Stimulated activated CD8-positive, alpha-beta memory T cell treated with anti-CD3 and anti-CD28 coated beads, Interleukin-15, amount 100 ng/mL, for 4 hours (primary cell): ENCODE measurements around the gene CUEDC2.

Experiments
- DNase-seq, 2 donors: peaks; one replicate each; pipeline ENCODE4 v3.0.0-alpha.2; 2020; ENCODE audit warnings: low read depth in 2 of 2

CUEDC2 gene

GRCh38 chr10:102396730-102397151 lies 35.6 kb downstream of the CUEDC2 start:
- no peak for DNase-seq

- DNase-seq: no peak
Measured at GRCh38 chr10:102396317-102396650, 36.1 kb downstream of the CUEDC2 start.

- DNase-seq: peak; percentile 76 to 89
Measured at GRCh38 chr10:102395400-102396316, 36.7 kb downstream of the CUEDC2 start, which contains the start of gene NFKB2. TSS of gene NFKB2 (plus strand) at chr10:102395705. CDS start at chr10:102395960, 255 bp downstream.

- peak in 1 of 2 donors; percentile 37 for DNase-seq
Measured at GRCh38 chr10:102394801-102395399, 37.5 kb downstream of the CUEDC2 start.

GRCh38 chr10:102394079-102394800 lies 38.1 kb downstream of the CUEDC2 start:
- DNase-seq: peak; percentile 97 to 98

- DNase-seq: no peak
Measured at GRCh38 chr10:102393411-102394078, 38.8 kb downstream of the CUEDC2 start.

GRCh38 chr10:102392306-102392705 lies 40.1 kb downstream of the CUEDC2 start:
- no peak for DNase-seq

GRCh38 chr10:102389894-102390293 lies 42.5 kb downstream of the CUEDC2 start:
- DNase-seq: no peak

GRCh38 chr10:102384606-102385429 lies 47.6 kb downstream of the CUEDC2 start:
- DNase-seq: no peak

GRCh38 chr10:102384053-102384452 lies 48.3 kb downstream of the CUEDC2 start:
- no peak for DNase-seq

GRCh38 chr10:102382871-102383270 lies 49.5 kb downstream of the CUEDC2 start:
- no peak for DNase-seq

- no peak for DNase-seq
Measured at GRCh38 chr10:102381983-102382382, 50.4 kb downstream of the CUEDC2 start.

GRCh38 chr10:102379383-102379782 lies 53.0 kb downstream of the CUEDC2 start:
- DNase-seq: no peak

- no peak for DNase-seq
Measured at GRCh38 chr10:102376901-102377300, 55.5 kb downstream of the CUEDC2 start.

- no peak for DNase-seq
Measured at GRCh38 chr10:102375867-102376266, 56.5 kb downstream of the CUEDC2 start.

GRCh38 chr10:102375250-102375649 lies 57.1 kb downstream of the CUEDC2 start:
- no peak for DNase-seq
